Immature natural killer cell (primary cell): ENCODE measurements around the gene MGAT3. TPM values are rescaled to one million over a fixed set of nuclear protein-coding genes. Genes with fewer than 3 reads are reported as not detected.

ENCODE experiments used
- DNase-seq, 3 donors: peaks; one replicate each; pipeline ENCODE4 v3.0.0; 2022; ENCODE audit warnings: mixed read lengths in 1 of 3
- H3K27ac Mint-ChIP-seq, 6 donors: one replicate each; pipeline ENCODE4 v1.8.0; 2020; ENCODE audit warnings: mixed read lengths in 6 of 6, mild to moderate bottlenecking in 5 of 6, inconsistent platforms in 4 of 6, moderate library complexity in 3 of 6
- H3K27me3 Mint-ChIP-seq, 3 donors: one replicate each; pipeline ENCODE4 v1.8.0; 2020 to 2021; ENCODE audit warnings: low read depth in 3 of 3, mild to moderate bottlenecking in 3 of 3, mixed read lengths in 3 of 3, moderate library complexity in 3 of 3, inconsistent platforms in 1 of 3
- H3K36me3 Mint-ChIP-seq, 3 donors: one replicate each; pipeline ENCODE4 v1.8.0; 2020; ENCODE audit warnings: mixed read lengths in 3 of 3, inconsistent platforms in 2 of 3, mild to moderate bottlenecking in 2 of 3
- H3K4me1 Mint-ChIP-seq, 2 donors: one replicate each; pipeline ENCODE4 v1.8.0; 2020; ENCODE audit warnings: inconsistent platforms in 2 of 2, mild to moderate bottlenecking in 2 of 2, mixed read lengths in 2 of 2, moderate library complexity in 1 of 2
- H3K4me3 Mint-ChIP-seq, 5 donors: one replicate each; pipeline ENCODE4 v1.8.0; 2020; ENCODE audit warnings: mild to moderate bottlenecking in 5 of 5, mixed read lengths in 5 of 5, inconsistent platforms in 3 of 5, moderate library complexity in 3 of 5
- H3K9me3 Mint-ChIP-seq, 6 donors: one replicate each; pipeline ENCODE4 v1.8.0; 2020; ENCODE audit warnings: mild to moderate bottlenecking in 6 of 6, mixed read lengths in 6 of 6, inconsistent platforms in 4 of 6, moderate library complexity in 3 of 6
- polyA plus RNA-seq, 3 donors: library from polyadenylated mRNA; unstranded; fragments of 300-500 nt; fragmentation: Illumina TruSeq; gene quantifications; one replicate each; pipeline ENCODE4 v1.2.3, GENCODE V29; 2021

Gene MGAT3
- polyA plus RNA-seq, 3 donors from 2014 or later: not detected

GRCh38 chr22:39475337-39475736, 18.5 kb downstream of the MGAT3 start:
- H3K4me3 Mint-ChIP-seq: no peak overlapping the region
- peaks cover 6 to 10% of the 10 kb centered on the region in 2 donors for H3K4me1 Mint-ChIP-seq
- DNase-seq: no peak
- peaks cover 0 to 1% (median 0%) of the 10 kb centered on the region in 3 donors for H3K27me3 Mint-ChIP-seq
- no peaks in the 10 kb centered on the region for H3K9me3 Mint-ChIP-seq
- H3K36me3 Mint-ChIP-seq: no peaks in the 10 kb centered on the region
- no peak overlapping the region for H3K27ac Mint-ChIP-seq

DNA sequence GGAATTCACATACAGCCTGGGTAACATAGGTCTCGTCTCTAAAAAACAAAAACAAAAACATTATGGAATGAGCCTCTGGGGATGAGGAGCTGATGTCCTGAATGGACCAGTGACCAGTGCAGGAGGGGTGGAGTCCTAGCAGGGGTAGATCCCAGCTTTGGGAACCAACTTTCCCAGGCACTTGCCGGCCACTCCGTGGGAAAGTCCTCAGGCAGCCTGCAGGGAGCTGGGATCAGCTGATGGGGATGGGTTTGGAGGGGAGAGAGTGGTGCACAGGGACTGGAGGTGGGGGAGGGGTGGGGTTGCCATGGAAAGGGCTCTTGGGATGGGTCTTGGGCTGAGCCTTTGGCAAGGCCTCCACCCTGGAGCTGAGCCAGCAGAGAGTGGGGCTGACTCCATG, 19.1 kb downstream of the MGAT3 start:
- no peak overlapping the region for H3K4me3 Mint-ChIP-seq
- H3K36me3 Mint-ChIP-seq: no peaks in the 10 kb centered on the region
- H3K9me3 Mint-ChIP-seq: no peaks in the 10 kb centered on the region
- peaks cover 0 to 1% (median 0%) of the 10 kb centered on the region in 3 donors for H3K27me3 Mint-ChIP-seq
- H3K27ac Mint-ChIP-seq: no peak overlapping the region
- no peak for DNase-seq
- H3K4me1 Mint-ChIP-seq: peaks cover 6 to 10% of the 10 kb centered on the region in 2 donors

GRCh38 chr22:39476664-39477063, 19.9 kb downstream of the MGAT3 start:
- no peak overlapping the region for H3K27ac Mint-ChIP-seq
- peaks cover 2 to 6% of the 10 kb centered on the region in 2 donors for H3K4me1 Mint-ChIP-seq
- H3K27me3 Mint-ChIP-seq: peaks cover 0 to 1% (median 0%) of the 10 kb centered on the region in 3 donors
- H3K4me3 Mint-ChIP-seq: no peak overlapping the region
- no peak for DNase-seq
- no peaks in the 10 kb centered on the region for H3K9me3 Mint-ChIP-seq
- H3K36me3 Mint-ChIP-seq: no peaks in the 10 kb centered on the region

DNA sequence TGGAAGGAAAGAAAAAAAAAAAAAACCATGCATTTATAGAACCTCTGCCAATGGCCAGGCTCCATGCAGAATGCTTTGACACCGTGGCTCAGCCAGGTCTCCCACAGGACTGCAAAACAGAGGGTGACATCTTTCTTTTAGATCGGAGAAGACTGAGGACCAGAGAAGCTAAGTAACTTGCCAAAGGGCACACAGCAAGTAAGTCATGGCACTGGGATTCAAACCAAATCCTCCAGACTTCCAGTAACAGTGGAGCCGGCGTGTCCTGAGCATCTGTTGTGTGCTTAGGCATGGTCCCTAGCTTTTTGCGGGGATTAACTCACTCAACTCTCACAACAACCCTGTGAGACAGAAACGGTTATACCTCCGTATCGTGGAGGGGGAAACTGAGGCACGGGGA, 20.7 kb downstream of the MGAT3 start:
- H3K27ac Mint-ChIP-seq: no peak overlapping the region
- no peaks in the 10 kb centered on the region for H3K9me3 Mint-ChIP-seq
- H3K27me3 Mint-ChIP-seq: peaks cover 0 to 1% (median 0%) of the 10 kb centered on the region in 3 donors
- DNase-seq: no peak
- H3K4me1 Mint-ChIP-seq: no peaks in the 10 kb centered on the region
- H3K36me3 Mint-ChIP-seq: no peaks in the 10 kb centered on the region
- no peak overlapping the region for H3K4me3 Mint-ChIP-seq

GRCh38 chr22:39478441-39478850, 21.6 kb downstream of the MGAT3 start:
- no peaks in the 10 kb centered on the region for H3K4me1 Mint-ChIP-seq

DNA sequence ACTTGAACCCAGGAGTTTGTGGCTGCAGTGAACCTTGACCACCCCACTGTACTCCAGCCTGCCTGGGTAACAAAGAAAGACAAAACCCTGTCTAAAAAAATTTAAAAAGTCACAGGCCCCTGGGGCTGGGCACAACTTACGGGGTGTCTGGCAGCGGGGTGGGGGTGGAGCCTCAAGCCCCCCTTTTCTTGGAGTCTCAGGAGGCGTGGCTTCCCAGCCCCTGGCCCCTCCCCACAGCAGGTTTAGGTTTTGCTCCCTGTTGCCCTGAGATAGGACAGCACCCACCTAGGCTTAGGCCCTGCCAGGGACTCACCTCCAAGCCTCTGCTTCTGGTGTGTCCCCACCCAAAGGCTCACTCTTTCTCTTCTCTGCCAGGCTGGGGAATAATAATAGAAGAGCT, 22.4 kb downstream of the MGAT3 start:
- H3K9me3 Mint-ChIP-seq: no peaks in the 10 kb centered on the region
- DNase-seq: no peak
- H3K4me3 Mint-ChIP-seq: no peak overlapping the region
- H3K27ac Mint-ChIP-seq: no peak overlapping the region
- H3K36me3 Mint-ChIP-seq: no peaks in the 10 kb centered on the region
- peaks cover 0 to 1% (median 0%) of the 10 kb centered on the region in 3 donors for H3K27me3 Mint-ChIP-seq
- H3K4me1 Mint-ChIP-seq: no peaks in the 10 kb centered on the region

More at GRCh38 chr22:39478441-39478850, 21.6 kb downstream of the MGAT3 start:
- no peaks in the 10 kb centered on the region for H3K9me3 Mint-ChIP-seq
- H3K27me3 Mint-ChIP-seq: peaks cover 0 to 1% (median 0%) of the 10 kb centered on the region in 3 donors
- no peaks in the 10 kb centered on the region for H3K36me3 Mint-ChIP-seq
- H3K4me3 Mint-ChIP-seq: no peak overlapping the region
- no peak overlapping the region for H3K27ac Mint-ChIP-seq
- no peak for DNase-seq

DNA sequence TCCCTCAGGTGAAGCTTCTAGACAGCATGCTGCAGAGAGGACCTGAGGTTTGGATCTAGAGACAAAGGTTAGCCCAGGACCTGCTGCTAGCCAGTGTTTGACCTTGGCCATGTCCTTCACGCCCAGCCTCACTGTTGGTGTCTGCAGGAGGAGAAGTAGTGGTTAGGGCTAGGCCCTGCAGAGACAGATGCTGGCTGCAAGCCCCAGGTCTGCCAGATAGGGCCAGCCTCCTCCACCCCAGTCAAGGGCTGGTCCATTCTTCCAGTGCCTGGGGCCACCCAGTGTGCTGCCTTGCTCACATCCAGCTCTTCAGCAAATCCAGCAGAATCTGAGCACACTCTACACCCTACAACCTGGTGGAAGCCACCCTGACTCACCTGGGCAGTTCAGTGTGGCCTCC, 23.7 kb downstream of the MGAT3 start:
- Mint-ChIP-seq H3K27me3 (peaks cover 0 to 4% (median 2%) of the 10 kb centered on the region in 3 donors), H3K4me3 (no peak overlapping the region), H3K27ac (no peak overlapping the region), H3K9me3 (no peaks in the 10 kb centered on the region), H3K4me1 (no peaks in the 10 kb centered on the region), H3K36me3 (no peaks in the 10 kb centered on the region)
- DNase-seq: no peak

GRCh38 chr22:39481054-39481453, 24.2 kb downstream of the MGAT3 start:
- DNase-seq: no peak
- no peaks in the 10 kb centered on the region for H3K36me3 Mint-ChIP-seq
- no peaks in the 10 kb centered on the region for H3K4me1 Mint-ChIP-seq
- H3K4me3 Mint-ChIP-seq: no peak overlapping the region
- H3K27me3 Mint-ChIP-seq: peaks cover 0 to 4% (median 2%) of the 10 kb centered on the region in 3 donors
- H3K27ac Mint-ChIP-seq: no peak overlapping the region
- H3K9me3 Mint-ChIP-seq: no peaks in the 10 kb centered on the region

- no peaks in the 10 kb centered on the region for H3K36me3 Mint-ChIP-seq
- H3K9me3 Mint-ChIP-seq: no peaks in the 10 kb centered on the region
- no peaks in the 10 kb centered on the region for H3K4me1 Mint-ChIP-seq
- H3K27ac Mint-ChIP-seq: no peak overlapping the region
- DNase-seq: no peak
- H3K27me3 Mint-ChIP-seq: peaks cover 0 to 4% (median 2%) of the 10 kb centered on the region in 3 donors
- H3K4me3 Mint-ChIP-seq: no peak overlapping the region
Observed at GRCh38 chr22:39481595-39481994, 24.8 kb downstream of the MGAT3 start.

GRCh38 chr22:39482768-39483167, 26.0 kb downstream of the MGAT3 start:
- Mint-ChIP-seq H3K4me3 (no peak overlapping the region), H3K27me3 (peaks cover 0 to 4% (median 2%) of the 10 kb centered on the region in 3 donors), H3K9me3 (no peaks in the 10 kb centered on the region), H3K27ac (no peak overlapping the region), H3K4me1 (no peaks in the 10 kb centered on the region), H3K36me3 (no peaks in the 10 kb centered on the region)
- no peak for DNase-seq

- DNase-seq: no peak
- peaks cover 2 to 6% of the 10 kb centered on the region in 2 donors for H3K4me1 Mint-ChIP-seq
- H3K4me3 Mint-ChIP-seq: no peak overlapping the region
- H3K27me3 Mint-ChIP-seq: peaks cover 0 to 4% (median 3%) of the 10 kb centered on the region in 3 donors
- no peaks in the 10 kb centered on the region for H3K9me3 Mint-ChIP-seq
- H3K36me3 Mint-ChIP-seq: no peaks in the 10 kb centered on the region
- no peak overlapping the region for H3K27ac Mint-ChIP-seq
Observed at GRCh38 chr22:39486951-39487825, 30.4 kb downstream of the MGAT3 start.

GRCh38 chr22:39487826-39488520, 31.2 kb downstream of the MGAT3 start:
- no peak overlapping the region for H3K27ac Mint-ChIP-seq
- no peak for DNase-seq
- no peaks in the 10 kb centered on the region for H3K36me3 Mint-ChIP-seq
- H3K27me3 Mint-ChIP-seq: peaks cover under 1 to 4% (median 4%) of the 10 kb centered on the region in 3 donors
- no peaks in the 10 kb centered on the region for H3K9me3 Mint-ChIP-seq
- peaks cover 2 to 6% of the 10 kb centered on the region in 2 donors for H3K4me1 Mint-ChIP-seq
- no peak overlapping the region for H3K4me3 Mint-ChIP-seq

DNA sequence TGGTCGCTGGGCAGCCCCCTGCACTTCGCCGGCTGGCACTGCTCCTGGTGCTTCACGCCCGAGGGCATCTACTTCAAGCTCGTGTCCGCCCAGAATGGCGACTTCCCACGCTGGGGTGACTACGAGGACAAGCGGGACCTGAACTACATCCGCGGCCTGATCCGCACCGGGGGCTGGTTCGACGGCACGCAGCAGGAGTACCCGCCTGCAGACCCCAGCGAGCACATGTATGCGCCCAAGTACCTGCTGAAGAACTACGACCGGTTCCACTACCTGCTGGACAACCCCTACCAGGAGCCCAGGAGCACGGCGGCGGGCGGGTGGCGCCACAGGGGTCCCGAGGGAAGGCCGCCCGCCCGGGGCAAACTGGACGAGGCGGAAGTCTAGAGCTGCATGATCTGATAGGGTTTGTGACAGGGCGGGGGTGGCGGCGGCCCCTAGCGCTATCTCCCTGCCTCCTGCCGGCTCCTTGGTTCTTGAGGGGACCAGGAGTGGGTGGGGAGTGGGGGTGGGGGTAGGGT, 31.8 kb downstream of the MGAT3 start:
- no peak overlapping the region for H3K4me3 Mint-ChIP-seq
- peaks cover 2 to 6% of the 10 kb centered on the region in 2 donors for H3K4me1 Mint-ChIP-seq
- no peak overlapping the region for H3K27ac Mint-ChIP-seq
- H3K27me3 Mint-ChIP-seq: peaks cover 4 to 8% (median 4%) of the 10 kb centered on the region in 3 donors
- no peaks in the 10 kb centered on the region for H3K36me3 Mint-ChIP-seq
- no peak for DNase-seq
- H3K9me3 Mint-ChIP-seq: no peaks in the 10 kb centered on the region
